Measurements from ENCODE around the gene AEBP2. TPM values are rescaled to one million over a fixed set of nuclear protein-coding genes. Genes with fewer than 3 reads are reported as not detected.

AEBP2 gene
- total and polyA plus RNA-seq, 2 donors (not counting 3 experiments of a cell fraction or from before 2014, with no cell fraction given): 8.8 to 42.2 TPM

- intact Hi-C loops (cut with micrococcal nuclease): no loop called here
- Histone ChIP-seq H3K79me2 (ENCODE audit: control insufficient read depth, insufficient read depth, low read length) (peaks cover 97% of the 10 kb centered on the region), H3K27ac (ENCODE audit: insufficient read depth, low read depth, low read length) (no peak overlapping the region), H3K4me1 (ENCODE audit: control insufficient read depth, extremely low read depth, insufficient read depth, low read length) (peaks cover 5% of the 10 kb centered on the region), H3K9me3 (replicated peaks; ENCODE audit: control insufficient read depth, insufficient read depth, low read length) (no peaks in the 10 kb centered on the region), H4K20me1 (replicated peaks; ENCODE audit: control insufficient read depth, extremely low read depth, insufficient read depth, low read length) (peaks cover 5% of the 10 kb centered on the region), H3K9me1 (replicated peaks; ENCODE audit: control insufficient read depth, extremely low read depth, insufficient read depth, low read length) (no peaks in the 10 kb centered on the region), H3K4me2 (ENCODE audit: insufficient read depth, low read length) (no peak overlapping the region), H3K36me3 (ENCODE audit: control insufficient read depth in 2 of 2, extremely low read depth in 1 of 2, insufficient read depth in 2 of 2, low read length in 2 of 2) (no peaks in the 10 kb centered on the region), H2AFZ (ENCODE audit: low read depth, low read length) (no peak overlapping the region), H3K9ac (replicated peaks; ENCODE audit: extremely low read depth, insufficient read depth, low read length) (no peak overlapping the region), H3K27me3 (ENCODE audit: control insufficient read depth in 2 of 2, insufficient read depth in 2 of 2, low read length in 2 of 2) (no peaks in the 10 kb centered on the region), H3K4me3 (replicated peaks in 1 of 3; ENCODE audit: insufficient read depth in 1 of 3, low read depth in 1 of 3, low read length in 3 of 3) (no peak overlapping the region)
- CTCF ChIA-PET: no interaction called here
- no peak for TF ChIP-seq POLR2AphosphoS5 (IDR thresholded peaks at IDR 0.05; ENCODE audit: insufficient read depth, low read depth, low read length)
- TF ChIP-seq EZH2 (IDR thresholded peaks at IDR 0.05; ENCODE audit: borderline replicate concordance, low read depth, low read length, severe bottlenecking): no peak
- TF ChIP-seq CTCF (IDR thresholded peaks at IDR 0.05; ENCODE audit: extremely low read depth in 1 of 2, insufficient read depth in 1 of 2, low read depth in 1 of 2, low read length in 2 of 2): no peak
- no peak for TF ChIP-seq POLR2A (IDR thresholded peaks at IDR 0.05; ENCODE audit: low read depth, low read length)
- no peak for TF ChIP-seq FOS (IDR thresholded peaks at IDR 0.05; ENCODE audit: borderline replicate concordance, insufficient read depth, low read length)
- TF ChIP-seq GATA2 (IDR thresholded peaks at IDR 0.05; ENCODE audit: insufficient read depth, insufficient read length, low read depth, low read length): no peak
- no peak for TF ChIP-seq MAX (IDR thresholded peaks at IDR 0.05; ENCODE audit: insufficient read depth, insufficient read length)
- TF ChIP-seq JUN (IDR thresholded peaks at IDR 0.05; ENCODE audit: borderline replicate concordance, insufficient read depth, insufficient read length, low read depth): no peak
- TF ChIP-seq MYC (IDR thresholded peaks at IDR 0.05; ENCODE audit: low read depth, low read length): no peak
- DNase-seq (ENCODE audit: low read depth, low spot score) (no peak), FAIRE-seq (no peak)
- BruUV-seq (replicated peaks): no TSS peak
- POLR2A ChIA-PET: no interaction called here
- dilution Hi-C loops (cut with MboI; ENCODE audit: extremely low pct_ligation_motif_present, low sequenced_read_pairs): no loop called here
These were observed 8.1 kb downstream of the AEBP2 start for GRCh38 chr12:19447386-19447785.

All from endothelial cell of umbilical vein (primary cell).